ENCODE data around the gene TGFBR3. TPM values are rescaled to one million over a fixed set of nuclear protein-coding genes. Genes with fewer than 3 reads are reported as not detected.

Gene TGFBR3
- total RNA-seq, 4 donors from 2014 or later = 16.3 to 90.0 (median 54.7) TPM

- H3K4me3 ChIP-seq = no peak overlapping the region
- no peaks in the 10 kb centered on the region for H3K9me3 ChIP-seq
- H3K27me3 ChIP-seq = no peaks in the 10 kb centered on the region
- TF ChIP-seq CTCF (IDR thresholded peaks at IDR 0.05) = no peak
- TF ChIP-seq POLR2A (IDR thresholded peaks at IDR 0.05) = no peak
- no peaks in the 10 kb centered on the region for H3K36me3 ChIP-seq
- H3K27ac ChIP-seq = no peak overlapping the region
- DNase-seq = no peak
- peaks cover 0 to 7% (median 0%) of the 10 kb centered on the region in 4 donors for H3K4me1 ChIP-seq
Observed at GRCh38 chr1:91744953-91745639, 140.9 kb downstream of the TGFBR3 start.

GRCh38 chr1:91742848-91743292 is 143.1 kb downstream of the TGFBR3 start:
- DNase-seq = no peak
- Histone ChIP-seq H3K27ac (peak overlapping the region in 1 of 4 donors; percentile 8), H3K4me3 (no peak overlapping the region), H3K4me1 (peaks cover 0 to 7% (median 0%) of the 10 kb centered on the region in 4 donors), H3K36me3 (no peaks in the 10 kb centered on the region), H3K27me3 (no peaks in the 10 kb centered on the region), H3K9me3 (no peaks in the 10 kb centered on the region)
- TF ChIP-seq CTCF (IDR thresholded peaks at IDR 0.05) = no peak
- TF ChIP-seq POLR2A (IDR thresholded peaks at IDR 0.05) = no peak

DNA sequence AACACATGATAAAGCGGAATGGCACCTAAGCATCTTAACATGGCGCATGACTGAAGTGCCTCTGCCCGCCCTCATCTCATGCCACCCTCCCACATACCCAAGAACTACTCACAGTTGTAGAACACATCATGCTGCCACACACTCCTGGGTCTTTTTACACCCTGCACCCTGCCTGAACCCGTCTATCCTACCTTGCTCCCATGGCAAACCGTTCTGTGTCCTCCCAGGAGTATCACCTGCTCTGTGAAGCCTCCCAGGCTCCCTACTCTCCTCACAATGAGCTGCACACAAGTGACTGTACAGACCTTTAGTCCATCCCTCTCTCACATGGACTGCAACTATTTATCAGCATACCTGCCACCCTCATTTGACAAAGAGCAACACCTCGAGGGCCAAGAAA is 144.0 kb downstream of the TGFBR3 start:
- no peaks in the 10 kb centered on the region for H3K27me3 ChIP-seq
- peaks cover 0 to 12% (median 0%) of the 10 kb centered on the region in 4 donors for H3K4me1 ChIP-seq
- H3K27ac ChIP-seq = peak overlapping the region in 2 of 4 donors; percentile 8 to 15
- TF ChIP-seq CTCF (IDR thresholded peaks at IDR 0.05) (no peak), POLR2A (IDR thresholded peaks at IDR 0.05) (no peak)
- no peak overlapping the region for H3K4me3 ChIP-seq
- no peaks in the 10 kb centered on the region for H3K36me3 ChIP-seq
- no peaks in the 10 kb centered on the region for H3K9me3 ChIP-seq
- no peak for DNase-seq

DNA sequence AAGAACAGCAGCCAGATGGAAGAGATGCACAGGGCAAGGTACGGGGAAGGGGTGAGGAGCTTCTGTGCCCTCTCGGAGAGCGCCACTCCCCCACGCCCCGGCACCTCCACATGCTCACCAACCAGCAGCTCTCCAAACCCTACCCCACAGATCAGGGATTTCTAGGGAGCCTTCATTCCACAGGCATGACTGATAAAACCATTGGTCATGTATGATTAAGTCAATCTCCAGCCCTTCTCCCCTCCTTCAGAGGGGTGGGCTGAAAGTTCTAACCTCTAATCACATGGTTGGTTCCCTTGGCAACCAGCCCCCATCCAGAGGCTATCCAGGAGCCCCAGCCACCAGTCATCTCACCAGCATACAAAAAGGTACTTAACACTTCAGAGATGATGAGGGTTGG is 144.7 kb downstream of the TGFBR3 start:
- Histone ChIP-seq H3K27ac (peak overlapping the region in 1 of 4 donors; percentile 15), H3K9me3 (no peaks in the 10 kb centered on the region), H3K4me3 (no peak overlapping the region), H3K4me1 (peaks cover 0 to 15% (median 0%) of the 10 kb centered on the region in 4 donors), H3K36me3 (no peaks in the 10 kb centered on the region), H3K27me3 (no peaks in the 10 kb centered on the region)
- no peak for DNase-seq
- TF ChIP-seq CTCF (IDR thresholded peaks at IDR 0.05) (no peak), POLR2A (IDR thresholded peaks at IDR 0.05) (no peak)

GRCh38 chr1:91737650-91738049 is 148.3 kb downstream of the TGFBR3 start:
- no peaks in the 10 kb centered on the region for H3K27me3 ChIP-seq
- peak overlapping the region in 2 of 4 donors; percentile 62 to 80 for H3K27ac ChIP-seq
- no peaks in the 10 kb centered on the region for H3K9me3 ChIP-seq
- no peak for DNase-seq
- peaks cover 0 to 16% (median 0%) of the 10 kb centered on the region in 4 donors for H3K4me1 ChIP-seq
- H3K4me3 ChIP-seq = no peak overlapping the region
- no peaks in the 10 kb centered on the region for H3K36me3 ChIP-seq
- no peak for TF ChIP-seq POLR2A (IDR thresholded peaks at IDR 0.05)
- no peak for TF ChIP-seq CTCF (IDR thresholded peaks at IDR 0.05)

Data from Peyer's patch (tissue), 4 donors.